ENCODE data around the gene INPP4A. TPM values are rescaled to one million over a fixed set of nuclear protein-coding genes. Genes with fewer than 3 reads are reported as not detected.

The INPP4A gene
- total RNA-seq, 1 experiment from 2014 or later: 26.7 TPM

DNA sequence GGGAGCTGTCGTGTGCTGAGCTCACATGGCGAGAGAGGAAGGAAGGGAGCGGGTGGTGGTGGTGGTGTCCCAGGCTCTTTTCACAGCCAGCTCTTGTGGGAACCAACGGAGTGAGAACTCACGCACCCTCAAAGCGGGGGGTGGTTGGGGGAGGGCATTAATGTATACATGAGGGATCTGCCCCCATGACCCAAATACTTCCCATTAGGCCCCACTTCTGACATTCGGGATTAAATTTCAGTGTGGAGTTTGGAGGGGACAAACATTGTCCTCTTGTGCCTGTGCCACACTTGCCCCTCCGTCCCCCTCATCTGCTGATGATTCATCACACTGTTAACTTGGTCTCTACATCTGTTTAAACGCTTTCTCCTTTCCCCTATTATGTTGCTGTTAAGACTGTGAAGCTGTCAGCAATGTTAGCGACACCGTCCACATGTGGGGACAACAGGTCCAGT is 22.5 kb downstream of the INPP4A start:
- CTCF ChIA-PET: no interaction called here
- TF ChIP-seq, protein P1, sequence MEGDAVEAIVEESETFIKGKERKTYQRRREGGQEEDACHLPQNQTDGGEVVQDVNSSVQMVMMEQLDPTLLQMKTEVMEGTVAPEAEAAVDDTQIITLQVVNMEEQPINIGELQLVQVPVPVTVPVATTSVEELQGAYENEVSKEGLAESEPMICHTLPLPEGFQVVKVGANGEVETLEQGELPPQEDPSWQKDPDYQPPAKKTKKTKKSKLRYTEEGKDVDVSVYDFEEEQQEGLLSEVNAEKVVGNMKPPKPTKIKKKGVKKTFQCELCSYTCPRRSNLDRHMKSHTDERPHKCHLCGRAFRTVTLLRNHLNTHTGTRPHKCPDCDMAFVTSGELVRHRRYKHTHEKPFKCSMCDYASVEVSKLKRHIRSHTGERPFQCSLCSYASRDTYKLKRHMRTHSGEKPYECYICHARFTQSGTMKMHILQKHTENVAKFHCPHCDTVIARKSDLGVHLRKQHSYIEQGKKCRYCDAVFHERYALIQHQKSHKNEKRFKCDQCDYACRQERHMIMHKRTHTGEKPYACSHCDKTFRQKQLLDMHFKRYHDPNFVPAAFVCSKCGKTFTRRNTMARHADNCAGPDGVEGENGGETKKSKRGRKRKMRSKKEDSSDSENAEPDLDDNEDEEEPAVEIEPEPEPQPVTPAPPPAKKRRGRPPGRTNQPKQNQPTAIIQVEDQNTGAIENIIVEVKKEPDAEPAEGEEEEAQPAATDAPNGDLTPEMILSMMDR (IDR thresholded peaks at IDR 0.05; ENCODE audit: unreplicated experiment): no peak
- Mint-ChIP-seq H3K4me3 (ENCODE audit: low read depth, unreplicated experiment) (no peak overlapping the region), H3K4me1 (ENCODE audit: low read depth, unreplicated experiment) (peaks cover 32% of the 10 kb centered on the region), H3K36me3 (ENCODE audit: insufficient read depth, unreplicated experiment) (no peaks in the 10 kb centered on the region), H3K27ac (ENCODE audit: unreplicated experiment) (no peak overlapping the region), H3K9me3 (ENCODE audit: low read depth, unreplicated experiment) (no peaks in the 10 kb centered on the region), H3K27me3 (ENCODE audit: unreplicated experiment) (no peaks in the 10 kb centered on the region)
- intact Hi-C loops (cut with micrococcal nuclease; ENCODE audit: unreplicated experiment): no loop called here
- DNase-seq: no peak
- BruUV-seq (replicated peaks): no TSS peak

DNA sequence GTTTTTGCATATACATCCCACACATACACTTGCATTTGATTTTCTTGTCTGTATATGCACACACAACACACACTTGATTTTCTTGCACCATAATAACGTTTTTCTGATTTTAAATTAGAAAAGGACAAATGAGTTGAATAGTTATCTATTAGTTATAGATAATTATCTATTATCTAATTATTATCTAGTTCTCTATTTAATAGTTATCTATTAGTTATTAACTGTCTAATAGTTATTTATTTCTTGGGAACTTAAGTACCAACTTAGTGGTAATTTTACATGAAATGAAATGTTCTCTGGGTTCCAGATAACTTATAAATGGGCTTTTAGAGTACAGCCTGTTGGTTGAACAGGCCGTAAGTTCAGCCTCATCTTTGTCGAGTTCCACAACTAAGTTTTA is 23.0 kb downstream of the INPP4A start:
- Mint-ChIP-seq H3K4me1 (ENCODE audit: low read depth, unreplicated experiment) (peaks cover 32% of the 10 kb centered on the region), H3K27ac (ENCODE audit: unreplicated experiment) (no peak overlapping the region), H3K4me3 (ENCODE audit: low read depth, unreplicated experiment) (no peak overlapping the region), H3K9me3 (ENCODE audit: low read depth, unreplicated experiment) (no peaks in the 10 kb centered on the region), H3K36me3 (ENCODE audit: insufficient read depth, unreplicated experiment) (no peaks in the 10 kb centered on the region), H3K27me3 (ENCODE audit: unreplicated experiment) (no peaks in the 10 kb centered on the region)
- no peak for DNase-seq
- TF ChIP-seq, protein P1 (IDR thresholded peaks at IDR 0.05; ENCODE audit: unreplicated experiment): no peak
- intact Hi-C loops (cut with micrococcal nuclease; ENCODE audit: unreplicated experiment): no loop called here
- CTCF ChIA-PET: no interaction called here
- BruUV-seq (replicated peaks): no TSS peak

DNA sequence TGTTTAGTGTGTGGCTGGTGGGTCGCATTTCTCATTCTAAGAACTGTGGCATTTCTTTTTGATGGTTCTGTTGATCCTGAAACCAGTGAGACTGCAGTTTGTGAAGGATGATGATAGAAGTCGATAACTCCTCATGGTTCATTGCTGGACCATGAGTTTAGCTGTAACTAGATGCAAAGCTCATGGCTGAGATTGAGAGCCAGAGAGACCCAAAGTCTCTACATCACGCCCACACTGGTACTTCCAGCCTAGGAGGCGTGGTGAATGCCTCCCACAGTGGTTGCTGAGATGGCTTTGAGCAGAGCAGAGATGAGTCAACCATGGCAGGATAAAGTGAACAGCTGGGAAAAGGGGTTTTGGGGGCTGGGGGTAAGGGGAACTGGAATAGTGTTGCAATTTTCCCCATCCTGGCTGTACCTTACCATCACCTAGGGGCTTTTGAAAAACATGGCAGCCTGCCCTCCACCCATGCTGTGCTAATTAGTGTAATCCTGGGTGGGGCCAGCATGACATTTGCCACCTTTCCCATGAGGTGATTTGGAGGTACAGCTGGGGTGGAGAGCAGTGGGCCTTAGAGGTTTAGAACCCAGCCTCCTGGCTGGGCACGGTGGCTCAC is 24.1 kb downstream of the INPP4A start:
- Mint-ChIP-seq H3K4me1 (ENCODE audit: low read depth, unreplicated experiment) (peaks cover 32% of the 10 kb centered on the region), H3K36me3 (ENCODE audit: insufficient read depth, unreplicated experiment) (no peaks in the 10 kb centered on the region), H3K27ac (ENCODE audit: unreplicated experiment) (no peak overlapping the region), H3K4me3 (ENCODE audit: low read depth, unreplicated experiment) (no peak overlapping the region), H3K9me3 (ENCODE audit: low read depth, unreplicated experiment) (no peaks in the 10 kb centered on the region), H3K27me3 (ENCODE audit: unreplicated experiment) (no peaks in the 10 kb centered on the region)
- DNase-seq: no peak
- CTCF ChIA-PET: no interaction called here
- intact Hi-C loops (cut with micrococcal nuclease; ENCODE audit: unreplicated experiment): no loop called here
- no TSS peak for BruUV-seq (replicated peaks)
- TF ChIP-seq, protein P1 (IDR thresholded peaks at IDR 0.05; ENCODE audit: unreplicated experiment): no peak

DNA sequence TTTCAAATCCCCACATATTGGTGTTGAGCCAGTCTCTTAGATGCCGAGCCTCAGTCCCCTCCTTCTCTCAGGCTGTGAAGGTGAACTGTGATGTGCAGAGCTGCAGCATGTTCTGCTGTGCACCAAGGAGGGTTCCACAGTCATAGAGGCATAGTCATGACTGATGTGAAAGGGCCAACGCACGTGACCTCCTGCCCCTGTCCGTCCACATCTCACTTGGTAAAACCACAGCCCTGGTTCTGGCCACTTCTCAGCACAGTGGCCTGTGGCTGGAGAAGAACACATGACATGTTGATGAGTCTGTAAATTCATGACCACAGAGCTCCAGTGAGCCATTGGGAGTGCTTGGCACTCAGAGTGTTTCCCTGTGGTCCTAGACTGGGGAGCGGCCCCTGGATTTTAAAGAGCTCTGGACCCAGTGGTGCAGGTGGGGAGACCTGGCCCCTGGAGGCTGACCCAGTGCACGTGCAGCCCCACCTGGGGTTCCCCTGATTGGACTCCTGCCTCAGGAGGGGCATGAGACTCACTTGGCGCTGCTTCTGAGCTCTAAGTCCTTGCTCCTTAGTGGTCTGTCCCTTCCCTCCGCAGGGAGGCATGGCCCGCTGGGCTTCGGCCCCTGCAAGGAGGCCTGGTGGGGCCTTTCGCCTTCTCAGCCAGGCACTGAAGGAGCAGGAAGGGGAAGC is 25.3 kb downstream of the INPP4A start:
- H3K4me1 Mint-ChIP-seq (ENCODE audit: low read depth, unreplicated experiment): peaks cover 29% of the 10 kb centered on the region
- BruUV-seq (replicated peaks): no TSS peak
- no peak for DNase-seq
- no peak overlapping the region for H3K4me3 Mint-ChIP-seq (ENCODE audit: low read depth, unreplicated experiment)
- intact Hi-C loops (cut with micrococcal nuclease; ENCODE audit: unreplicated experiment): no loop called here
- TF ChIP-seq, protein P1 (IDR thresholded peaks at IDR 0.05; ENCODE audit: unreplicated experiment): no peak
- H3K27me3 Mint-ChIP-seq (ENCODE audit: unreplicated experiment): no peaks in the 10 kb centered on the region
- H3K27ac Mint-ChIP-seq (ENCODE audit: unreplicated experiment): no peak overlapping the region
- CTCF ChIA-PET: interaction anchor here (0.6 kb wide), 1 partner anchor 176 kb away, joined by 4 read pairs; no protein-coding TSS in a partner anchor
- no peaks in the 10 kb centered on the region for H3K36me3 Mint-ChIP-seq (ENCODE audit: insufficient read depth, unreplicated experiment)
- H3K9me3 Mint-ChIP-seq (ENCODE audit: low read depth, unreplicated experiment): no peaks in the 10 kb centered on the region
